ENCODE measurements around the gene AGBL3. TPM values are rescaled to one million over a fixed set of nuclear protein-coding genes. Genes with fewer than 3 reads are reported as not detected.

Gene AGBL3
- total and polyA plus RNA-seq, 9 of the 15 experiments (the other 6 are each of a cell fraction or from before 2014, with no cell fraction given), result 0.54 to 2.9 (median 1.7) TPM

GRCh38 chr7:134986363-134987251 is at the start of gene AGBL3 (continued):
- 0 out of 2 replicates have a peak, but pooled peaks have one; percentile 43 for TF ChIP-seq GTF2A2 (tag; IDR thresholded peaks at IDR 0.05)
- TF ChIP-seq XRCC3 (IDR thresholded peaks at IDR 0.05), result no peak
- no peak; the same call in 1 of the 2 replicates for TF ChIP-seq EGR1 (conservative IDR thresholded peaks at IDR 0.05)
- TF ChIP-seq ZNF639 (CRISPR knock-in tag; conservative IDR thresholded peaks at IDR 0.05 in 1 of 2, IDR thresholded peaks at IDR 0.05 in 1 of 2), result peak in 1 of 2 experiments; percentile 15; a peak in 1 of 4 replicates
- no peak; the same call in 1 of the 2 replicates for TF ChIP-seq FOXM1 (IDR thresholded peaks at IDR 0.05; ENCODE audit: low read depth)
- TF ChIP-seq FOXM1 (CRISPR knock-in tag; IDR thresholded peaks at IDR 0.05; ENCODE audit: low read depth), result peak; percentile 98
- TF ChIP-seq PHB2 (IDR thresholded peaks at IDR 0.05; ENCODE audit: low read depth), result no peak
- no peak for TF ChIP-seq NUFIP1 (IDR thresholded peaks at IDR 0.05; ENCODE audit: partially characterized antibody)
- 0 out of 2 replicates have a peak, but pooled peaks have one; percentile 24 for TF ChIP-seq SPI1 (IDR thresholded peaks at IDR 0.05; ENCODE audit: borderline replicate concordance, low read depth, low read length)
- TF ChIP-seq CBX5 (IDR thresholded peaks at IDR 0.05; ENCODE audit: borderline replicate concordance, low read depth), result peak; percentile 58; the same call in 1 of the 2 replicates
- TF ChIP-seq, protein P1, sequence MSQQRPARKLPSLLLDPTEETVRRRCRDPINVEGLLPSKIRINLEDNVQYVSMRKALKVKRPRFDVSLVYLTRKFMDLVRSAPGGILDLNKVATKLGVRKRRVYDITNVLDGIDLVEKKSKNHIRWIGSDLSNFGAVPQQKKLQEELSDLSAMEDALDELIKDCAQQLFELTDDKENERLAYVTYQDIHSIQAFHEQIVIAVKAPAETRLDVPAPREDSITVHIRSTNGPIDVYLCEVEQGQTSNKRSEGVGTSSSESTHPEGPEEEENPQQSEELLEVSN (IDR thresholded peaks at IDR 0.05; ENCODE audit: borderline replicate concordance in 1 of 2, extremely low read depth in 1 of 2, insufficient read depth in 1 of 2, insufficient read length in 1 of 2, low read depth in 1 of 2, low read length in 1 of 2, poor library complexity in 1 of 2, severe bottlenecking in 1 of 2), result peak; percentile 99 to 100
- no peak for TF ChIP-seq POLR3G (IDR thresholded peaks at IDR 0.05; ENCODE audit: extremely low read depth, insufficient read length, insufficient replicate concordance)
- TF ChIP-seq SMAD4 (CRISPR knock-in tag; conservative IDR thresholded peaks at IDR 0.05), result peak; percentile 89; the same call in 1 of the 2 replicates
- TF ChIP-seq ZNF589 (CRISPR knock-in tag; IDR thresholded peaks at IDR 0.05; ENCODE audit: low read depth), result 0 out of 2 replicates have a peak, but pooled peaks have one; percentile 53
- TF ChIP-seq NEUROD1 (IDR thresholded peaks at IDR 0.05; ENCODE audit: borderline replicate concordance, low read depth, low read length, partially characterized antibody), result peak; percentile 32
- TF ChIP-seq, protein P2, sequence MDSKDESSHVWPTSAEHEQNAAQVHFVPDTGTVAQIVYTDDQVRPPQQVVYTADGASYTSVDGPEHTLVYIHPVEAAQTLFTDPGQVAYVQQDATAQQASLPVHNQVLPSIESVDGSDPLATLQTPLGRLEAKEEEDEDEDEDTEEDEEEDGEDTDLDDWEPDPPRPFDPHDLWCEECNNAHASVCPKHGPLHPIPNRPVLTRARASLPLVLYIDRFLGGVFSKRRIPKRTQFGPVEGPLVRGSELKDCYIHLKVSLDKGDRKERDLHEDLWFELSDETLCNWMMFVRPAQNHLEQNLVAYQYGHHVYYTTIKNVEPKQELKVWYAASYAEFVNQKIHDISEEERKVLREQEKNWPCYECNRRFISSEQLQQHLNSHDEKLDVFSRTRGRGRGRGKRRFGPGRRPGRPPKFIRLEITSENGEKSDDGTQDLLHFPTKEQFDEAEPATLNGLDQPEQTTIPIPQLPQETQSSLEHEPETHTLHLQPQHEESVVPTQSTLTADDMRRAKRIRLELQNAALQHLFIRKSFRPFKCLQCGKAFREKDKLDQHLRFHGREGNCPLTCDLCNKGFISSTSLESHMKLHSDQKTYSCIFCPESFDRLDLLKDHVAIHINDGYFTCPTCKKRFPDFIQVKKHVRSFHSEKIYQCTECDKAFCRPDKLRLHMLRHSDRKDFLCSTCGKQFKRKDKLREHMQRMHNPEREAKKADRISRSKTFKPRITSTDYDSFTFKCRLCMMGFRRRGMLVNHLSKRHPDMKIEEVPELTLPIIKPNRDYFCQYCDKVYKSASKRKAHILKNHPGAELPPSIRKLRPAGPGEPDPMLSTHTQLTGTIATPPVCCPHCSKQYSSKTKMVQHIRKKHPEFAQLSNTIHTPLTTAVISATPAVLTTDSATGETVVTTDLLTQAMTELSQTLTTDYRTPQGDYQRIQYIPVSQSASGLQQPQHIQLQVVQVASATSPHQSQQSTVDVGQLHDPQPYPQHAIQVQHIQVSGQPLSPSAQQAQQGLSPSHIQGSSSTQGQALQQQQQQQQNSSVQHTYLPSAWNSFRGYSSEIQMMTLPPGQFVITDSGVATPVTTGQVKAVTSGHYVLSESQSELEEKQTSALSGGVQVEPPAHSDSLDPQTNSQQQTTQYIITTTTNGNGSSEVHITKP (IDR thresholded peaks at IDR 0.05; ENCODE audit: partially characterized antibody), result peak; percentile 78
